ENCODE results near the gene SH2D1A. TPM values are rescaled to one million over a fixed set of nuclear protein-coding genes. Genes with fewer than 3 reads are reported as not detected.
"Not testable (repeated sequence)": the region's sequence is repeated elsewhere in the genome, so short reads cannot be mapped to it uniquely, and the experiment has no call there.

The SH2D1A gene
- total RNA-seq, 1 donor from 2014 or later, result not detected

GRCh38 chrX:124405868-124406267, 59.5 kb downstream of the SH2D1A start:
- TF ChIP-seq, protein P1, sequence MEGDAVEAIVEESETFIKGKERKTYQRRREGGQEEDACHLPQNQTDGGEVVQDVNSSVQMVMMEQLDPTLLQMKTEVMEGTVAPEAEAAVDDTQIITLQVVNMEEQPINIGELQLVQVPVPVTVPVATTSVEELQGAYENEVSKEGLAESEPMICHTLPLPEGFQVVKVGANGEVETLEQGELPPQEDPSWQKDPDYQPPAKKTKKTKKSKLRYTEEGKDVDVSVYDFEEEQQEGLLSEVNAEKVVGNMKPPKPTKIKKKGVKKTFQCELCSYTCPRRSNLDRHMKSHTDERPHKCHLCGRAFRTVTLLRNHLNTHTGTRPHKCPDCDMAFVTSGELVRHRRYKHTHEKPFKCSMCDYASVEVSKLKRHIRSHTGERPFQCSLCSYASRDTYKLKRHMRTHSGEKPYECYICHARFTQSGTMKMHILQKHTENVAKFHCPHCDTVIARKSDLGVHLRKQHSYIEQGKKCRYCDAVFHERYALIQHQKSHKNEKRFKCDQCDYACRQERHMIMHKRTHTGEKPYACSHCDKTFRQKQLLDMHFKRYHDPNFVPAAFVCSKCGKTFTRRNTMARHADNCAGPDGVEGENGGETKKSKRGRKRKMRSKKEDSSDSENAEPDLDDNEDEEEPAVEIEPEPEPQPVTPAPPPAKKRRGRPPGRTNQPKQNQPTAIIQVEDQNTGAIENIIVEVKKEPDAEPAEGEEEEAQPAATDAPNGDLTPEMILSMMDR (conservative IDR thresholded peaks at IDR 0.05; ENCODE audit: low read depth, low read length), result no peak
- DNase-seq (ENCODE audit: low read depth), result no peak
- no peak overlapping the region for H3K4me3 ChIP-seq (ENCODE audit: low read depth, low read length)

DNA sequence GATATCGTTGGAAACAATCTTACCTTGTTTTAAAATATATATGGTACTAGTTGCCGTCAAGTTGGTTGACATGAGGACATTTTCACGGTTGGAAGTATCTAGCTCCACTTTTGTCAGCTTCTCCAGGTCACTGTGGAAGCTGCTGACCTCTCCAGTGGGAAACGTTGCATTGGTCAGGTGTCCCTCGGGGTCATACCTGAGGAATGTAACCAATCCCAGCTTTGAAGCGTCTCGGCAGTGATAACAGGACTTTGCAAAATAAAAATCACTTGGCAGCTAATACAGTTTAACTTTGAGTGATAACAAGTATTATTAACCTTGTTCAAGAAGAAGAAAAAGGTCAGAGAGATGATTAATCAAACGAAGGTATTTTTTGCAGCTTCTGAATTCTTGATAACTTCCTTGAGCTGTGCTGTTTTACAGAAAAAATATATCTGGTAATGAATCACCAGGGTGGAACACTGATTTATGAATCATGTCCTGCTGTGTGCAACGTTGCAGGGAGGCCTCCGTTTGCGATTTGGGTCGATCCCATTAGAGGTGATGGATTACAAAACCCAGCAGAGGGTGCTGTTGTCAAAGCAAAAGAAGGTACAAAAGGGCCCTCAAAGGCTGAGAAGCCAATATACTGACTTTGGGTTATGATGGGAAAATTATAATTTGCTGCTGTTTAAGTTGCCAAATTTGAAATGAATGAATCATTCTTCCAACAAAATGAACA, 60.1 kb downstream of the SH2D1A start:
- TF ChIP-seq, protein P1 (conservative IDR thresholded peaks at IDR 0.05; ENCODE audit: low read depth, low read length), result peak; percentile 53
- DNase-seq (ENCODE audit: low read depth), result peak; percentile 33
- H3K4me3 ChIP-seq (ENCODE audit: low read depth, low read length), result no peak overlapping the region

- no peak overlapping the region for H3K4me3 ChIP-seq (ENCODE audit: low read depth, low read length)
- DNase-seq (ENCODE audit: low read depth), result no peak
- TF ChIP-seq, protein P1 (conservative IDR thresholded peaks at IDR 0.05; ENCODE audit: low read depth, low read length), result no peak
These were observed 60.9 kb downstream of the SH2D1A start for GRCh38 chrX:124407226-124407625.

DNA sequence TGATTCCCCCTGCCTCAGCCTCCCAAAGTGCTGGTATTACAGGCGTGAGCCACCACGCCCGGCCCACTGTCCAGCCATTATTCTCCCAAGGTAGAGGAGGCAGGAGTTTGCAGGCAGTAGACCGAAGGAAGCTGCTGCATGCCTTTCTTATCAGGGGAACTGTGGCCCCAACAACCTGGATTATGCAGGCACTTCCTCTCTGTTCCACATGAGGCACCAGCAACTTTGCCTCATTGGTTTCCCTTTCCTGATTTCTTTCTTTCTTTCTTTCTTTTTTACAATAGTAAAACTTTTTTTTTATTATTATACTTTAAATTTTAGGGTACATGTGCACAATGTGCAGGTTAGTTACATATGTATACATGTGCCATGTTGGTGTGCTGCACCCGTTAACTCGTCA, 62.0 kb downstream of the SH2D1A start:
- H3K4me3 ChIP-seq (ENCODE audit: low read depth, low read length); DNase-seq (ENCODE audit: low read depth): not testable (repeated sequence)

GRCh38 chrX:124413244-124413643, 66.9 kb downstream of the SH2D1A start:
- no peak overlapping the region for H3K4me3 ChIP-seq (ENCODE audit: low read depth, low read length)
- TF ChIP-seq, protein P1 (conservative IDR thresholded peaks at IDR 0.05; ENCODE audit: low read depth, low read length), result no peak

GRCh38 chrX:124414281-124414680, 67.9 kb downstream of the SH2D1A start:
- TF ChIP-seq, protein P1 (conservative IDR thresholded peaks at IDR 0.05; ENCODE audit: low read depth, low read length), result no peak
- no peak for DNase-seq (ENCODE audit: low read depth)
- H3K4me3 ChIP-seq (ENCODE audit: low read depth, low read length), result no peak overlapping the region

More at GRCh38 chrX:124413244-124413643, 66.9 kb downstream of the SH2D1A start:
- no peak for DNase-seq (ENCODE audit: low read depth)

- no peak for DNase-seq (ENCODE audit: low read depth)
- no peak overlapping the region for H3K4me3 ChIP-seq (ENCODE audit: low read depth, low read length)
- TF ChIP-seq, protein P1 (conservative IDR thresholded peaks at IDR 0.05; ENCODE audit: low read depth, low read length), result no peak
These were observed 68.9 kb downstream of the SH2D1A start for GRCh38 chrX:124415115-124415800.

Measured in epithelial cell of proximal tubule (primary cell).